ENCODE results near the gene MARCHF9. TPM values are rescaled to one million over a fixed set of nuclear protein-coding genes. Genes with fewer than 3 reads are reported as not detected.
"Not testable (repeated sequence)": the region's sequence is repeated elsewhere in the genome, so short reads cannot be mapped to it uniquely, and the experiment has no call there.

The MARCHF9 gene
- total RNA-seq, 2 donors from 2014 or later, result 17.4 to 26.4 TPM

- peak overlapping the region in 1 of 2 donors; percentile 94 for H3K27ac Mint-ChIP-seq
These were observed 15.8 kb downstream of the MARCHF9 start for GRCh38 chr12:57770734-57771133.

GRCh38 chr12:57771236-57771872 lies 16.5 kb downstream of the MARCHF9 start:
- peaks cover 0 to 29% of the 10 kb centered on the region in 2 donors for H3K36me3 Mint-ChIP-seq
- ATAC-seq (peak; percentile 71 to 84), DNase-seq (ENCODE audit: low spot score in 2 of 2) (peak in 1 of 2 donors; percentile 86)
- H3K9me3 Mint-ChIP-seq, result no peaks in the 10 kb centered on the region
- peak overlapping the region; percentile 89 to 94 for H3K27ac Mint-ChIP-seq

More at GRCh38 chr12:57770734-57771133, 15.8 kb downstream of the MARCHF9 start:
- ATAC-seq, result no peak
- Mint-ChIP-seq H3K9me3 (no peaks in the 10 kb centered on the region), H3K36me3 (peaks cover 0 to 24% of the 10 kb centered on the region in 2 donors)
- no peak for DNase-seq (ENCODE audit: low spot score in 2 of 2)

- Mint-ChIP-seq H3K9me3 (no peaks in the 10 kb centered on the region), H3K36me3 (peaks cover 0 to 29% of the 10 kb centered on the region in 2 donors), H3K27ac (peak within 1 kb of the TSS; percentile 89 to 94)
- ATAC-seq, result peak; percentile 83 to 93
- DNase-seq (ENCODE audit: low spot score in 2 of 2), result peak; percentile 86 to 91
These were observed 17.0 kb downstream of the MARCHF9 start, which contains the start of gene METTL1 for GRCh38 chr12:57771873-57772428. Gene METTL1, minus strand, starts transcription at chr12:57772105. Its CDS starts 22 bp downstream, at chr12:57772083.

- Mint-ChIP-seq H3K27ac (peak within 1 kb of the TSS; percentile 89 to 94), H3K9me3 (no peaks in the 10 kb centered on the region), H3K36me3 (peaks cover 0 to 29% of the 10 kb centered on the region in 2 donors)
- peak; percentile 19 to 41 for ATAC-seq
- DNase-seq (ENCODE audit: low spot score in 2 of 2), result peak in 1 of 2 donors; percentile 24
These were observed 17.8 kb downstream of the MARCHF9 start, which contains the start of gene EEF1AKMT3 for GRCh38 chr12:57772429-57773322. Gene EEF1AKMT3, plus strand, starts transcription at chr12:57772614. Its CDS starts 111 bp downstream, at chr12:57772725.

- not testable (repeated sequence) for ATAC-seq, H3K27ac Mint-ChIP-seq, H3K9me3 Mint-ChIP-seq
- DNase-seq (ENCODE audit: low spot score in 2 of 2), result peak in 1 of 2 donors; percentile 49
- H3K36me3 Mint-ChIP-seq, result peaks cover 0 to 28% of the 10 kb centered on the region in 2 donors
These were observed 19.7 kb downstream of the MARCHF9 start for GRCh38 chr12:57774634-57775033.

- no peak for DNase-seq (ENCODE audit: low spot score in 2 of 2)
- Mint-ChIP-seq H3K9me3 (no peaks in the 10 kb centered on the region), H3K27ac (no peak overlapping the region), H3K36me3 (peaks cover 0 to 24% of the 10 kb centered on the region in 2 donors)
- no peak for ATAC-seq
These were observed 20.1 kb downstream of the MARCHF9 start for GRCh38 chr12:57775044-57775443.

GRCh38 chr12:57775563-57776246 lies 20.8 kb downstream of the MARCHF9 start:
- DNase-seq (ENCODE audit: low spot score in 2 of 2) (no peak), ATAC-seq (no peak)
- peaks cover 0 to 17% of the 10 kb centered on the region in 2 donors for H3K36me3 Mint-ChIP-seq
- no peak overlapping the region for H3K27ac Mint-ChIP-seq
- no peaks in the 10 kb centered on the region for H3K9me3 Mint-ChIP-seq

GRCh38 chr12:57776247-57776587 lies 21.3 kb downstream of the MARCHF9 start:
- H3K27ac Mint-ChIP-seq, result no peak overlapping the region
- no peak for ATAC-seq

GRCh38 chr12:57777367-57777766 lies 22.5 kb downstream of the MARCHF9 start:
- ATAC-seq (no peak), DNase-seq (ENCODE audit: low spot score in 2 of 2) (no peak)
- Mint-ChIP-seq H3K9me3 (no peaks in the 10 kb centered on the region), H3K36me3 (peaks cover 0 to 11% of the 10 kb centered on the region in 2 donors), H3K27ac (no peak overlapping the region)

More at GRCh38 chr12:57776247-57776587, 21.3 kb downstream of the MARCHF9 start:
- no peak for DNase-seq (ENCODE audit: low spot score in 2 of 2)
- no peaks in the 10 kb centered on the region for H3K9me3 Mint-ChIP-seq
- peaks cover 0 to 15% of the 10 kb centered on the region in 2 donors for H3K36me3 Mint-ChIP-seq

GRCh38 chr12:57777911-57778310 lies 23.0 kb downstream of the MARCHF9 start:
- H3K36me3 Mint-ChIP-seq, result peaks cover 4 to 12% of the 10 kb centered on the region in 2 donors
- no peak overlapping the region for H3K27ac Mint-ChIP-seq
- no peak for DNase-seq (ENCODE audit: low spot score in 2 of 2)
- no peak for ATAC-seq
- no peaks in the 10 kb centered on the region for H3K9me3 Mint-ChIP-seq

GRCh38 chr12:57779736-57780135 lies 24.8 kb downstream of the MARCHF9 start:
- ATAC-seq, result no peak
- H3K27ac Mint-ChIP-seq, result no peak overlapping the region
- H3K36me3 Mint-ChIP-seq, result peaks cover 8 to 15% of the 10 kb centered on the region in 2 donors
- H3K9me3 Mint-ChIP-seq, result no peaks in the 10 kb centered on the region
- DNase-seq (ENCODE audit: low spot score in 2 of 2), result no peak

- no peak for DNase-seq (ENCODE audit: low spot score in 2 of 2)
- no peaks in the 10 kb centered on the region for H3K9me3 Mint-ChIP-seq
- ATAC-seq, result no peak
- H3K36me3 Mint-ChIP-seq, result peaks cover 8 to 15% of the 10 kb centered on the region in 2 donors
- H3K27ac Mint-ChIP-seq, result no peak overlapping the region
These were observed 25.5 kb downstream of the MARCHF9 start for GRCh38 chr12:57780284-57780897.

- no peak for ATAC-seq
- DNase-seq (ENCODE audit: low spot score in 2 of 2), result no peak
- no peak overlapping the region for H3K27ac Mint-ChIP-seq
These were observed 26.3 kb downstream of the MARCHF9 start for GRCh38 chr12:57781244-57781643.

GRCh38 chr12:57781801-57782200 lies 26.9 kb downstream of the MARCHF9 start:
- Mint-ChIP-seq H3K27ac (peak overlapping the region in 1 of 2 donors; percentile 93), H3K9me3 (no peaks in the 10 kb centered on the region), H3K36me3 (peaks cover 8 to 13% of the 10 kb centered on the region in 2 donors)
- ATAC-seq (no peak), DNase-seq (ENCODE audit: low spot score in 2 of 2) (no peak)

More at GRCh38 chr12:57781244-57781643, 26.3 kb downstream of the MARCHF9 start:
- no peaks in the 10 kb centered on the region for H3K9me3 Mint-ChIP-seq
- H3K36me3 Mint-ChIP-seq, result peaks cover 8 to 13% of the 10 kb centered on the region in 2 donors

- no peak for ATAC-seq
- peaks cover 8 to 13% of the 10 kb centered on the region in 2 donors for H3K36me3 Mint-ChIP-seq
These were observed 27.3 kb downstream of the MARCHF9 start for GRCh38 chr12:57782243-57782607.

More at GRCh38 chr12:57782243-57782607, 27.3 kb downstream of the MARCHF9 start:
- DNase-seq (ENCODE audit: low spot score in 2 of 2), result no peak
- Mint-ChIP-seq H3K9me3 (no peaks in the 10 kb centered on the region), H3K27ac (peak overlapping the region; percentile 93 to 97)

Data from activated naive CD4-positive, alpha-beta T cell treated with anti-CD3 and anti-CD28 coated beads, Interleukin-2, amount 50 U/mL, for 72 hours (primary cell).